HepG2 (cell line): ENCODE data around the gene OAS3. TPM values are rescaled to one million over a fixed set of nuclear protein-coding genes. Genes with fewer than 3 reads are reported as not detected.

Experiments
- ATAC-seq: fragments of 200-7000 bp; cut with Tn5 transposase; 3 replicates; pipeline ENCODE4 v1.9.1; 2020; ENCODE audit warnings: mild to moderate bottlenecking, moderate library complexity
- BruUV-seq: library from RNA; stranded (reverse); fragments of 400-500 nt; replicated peaks from 2 replicates; lab custom pipeline; 2021; lab: Mats Ljungman, UMichigan
- CTCF ChIA-PET: fragments of 300-600 bp; formaldehyde crosslinking; extraction: SDS; loops from one replicate; lab custom pipeline; 2021; ENCODE audit warnings: low total read pairs, inconsistent platforms, low intra/inter-chr PET ratio; lab: Yijun Ruan, JAX
- POLR2A ChIA-PET: fragments of 350-600 bp; sonication (Branson Sonifier 250); formaldehyde crosslinking; loops from one replicate; lab custom pipeline; 2020; ENCODE audit warnings: antibody characterized with exemption, inconsistent platforms; lab: Yijun Ruan, JAX
- DNase-seq: peaks from one replicate; pipeline ENCODE4 v3.0.0-alpha.2; 2015; ENCODE audit warnings: low spot score
- FAIRE-seq: peaks from 3 replicates; lab custom pipeline; 2011; peaks lifted over from hg19 to GRCh38; lab: Jason Lieb, UNC
- H2AFZ ChIP-seq: one replicate; pipeline ENCODE4 v1.6.1; 2011; ENCODE audit warnings: low read length, inconsistent platforms
- H3K27ac ChIP-seq: fragments of 300-600 bp; 3 replicates; pipeline ENCODE4 v1.8.0; 2011; ENCODE audit warnings: mixed run types, mild to moderate bottlenecking, mixed read lengths, low read length, inconsistent platforms; ENCODE audit not compliant: insufficient read depth; ENCODE audit errors: extremely low read length
- H3K27me3 ChIP-seq, 2 experiments: fragments of 200-600 bp in 1 of 2; 2 replicates in 1 of 2; 3 replicates in 1 of 2; pipeline versions ENCODE4 v1.6.0 to v1.8.0; 2011; ENCODE audit warnings: low read length in 2 of 2, mild to moderate bottlenecking in 2 of 2, moderate library complexity in 2 of 2, inconsistent platforms in 1 of 2; ENCODE audit not compliant: insufficient read depth in 2 of 2, control insufficient read depth in 1 of 2
- H3K36me3 ChIP-seq, 2 experiments: fragments of 200-600 bp in 1 of 2; replicated peaks in 1 of 2; 2 replicates in 1 of 2; 3 replicates in 1 of 2; pipeline versions ENCODE4 v1.5.1 to v1.8.0; 2011; ENCODE audit warnings: low read length in 2 of 2, inconsistent platforms in 1 of 2; ENCODE audit not compliant: insufficient read depth in 2 of 2, control insufficient read depth in 1 of 2
- H3K4me1 ChIP-seq: 2 replicates; pipeline ENCODE4 v1.5.1; 2012; ENCODE audit warnings: low read length, inconsistent platforms; ENCODE audit not compliant: insufficient read depth
- H3K4me2 ChIP-seq: 2 replicates; pipeline ENCODE4 v1.6.0; 2011; ENCODE audit warnings: low read depth, low read length, inconsistent platforms
- H3K4me3 ChIP-seq, 3 experiments: fragments of 200-600 bp in 1 of 3; sonication (generic), shearing (Covaris generic) in 1 of 3; replicated peaks in 1 of 3; 2 replicates each; pipeline ENCODE4 v1.5.1; 2011 to 2016; ENCODE audit warnings: low read length in 3 of 3, inconsistent platforms in 2 of 3, low read depth in 2 of 3, mild to moderate bottlenecking in 2 of 3, control low read depth in 1 of 3, mixed read lengths in 1 of 3; ENCODE audit not compliant: insufficient read depth in 1 of 3
- H3K79me2 ChIP-seq: one replicate; pipeline ENCODE4 v1.6.1; 2011; ENCODE audit warnings: low read length, inconsistent platforms; ENCODE audit not compliant: insufficient read depth
- H3K9ac ChIP-seq: 2 replicates; pipeline ENCODE4 v1.6.0; 2011; ENCODE audit warnings: mild to moderate bottlenecking, low read depth, low read length, inconsistent platforms; ENCODE audit not compliant: insufficient read depth
- H3K9me3 ChIP-seq: 2 replicates; pipeline ENCODE4 v1.5.1; 2012; ENCODE audit warnings: mild to moderate bottlenecking, low read length
- H4K20me1 ChIP-seq: 2 replicates; pipeline ENCODE4 v1.6.0; 2011; ENCODE audit warnings: inconsistent platforms, mild to moderate bottlenecking, low read length, moderate library complexity; ENCODE audit not compliant: insufficient read depth
- ETV5 ChIP-seq: IDR thresholded peaks from 2 replicates; pipeline ENCODE4 v1.6.1; 2018; ENCODE audit warnings: missing biosample characterization, missing genetic modification reagents, inconsistent platforms, borderline replicate concordance
- HES4 ChIP-seq: sonication (generic); formaldehyde crosslinking; IDR thresholded peaks from 2 replicates; pipeline ENCODE4 v1.9.0; 2021; ENCODE audit warnings: mild to moderate bottlenecking, missing genetic modification reagents, borderline replicate concordance
- TEF ChIP-seq: sonication (generic); formaldehyde crosslinking; IDR thresholded peaks from 2 replicates; pipeline ENCODE4 v1.5.0; 2020; ENCODE audit warnings: missing genetic modification reagents
- ZEB1 ChIP-seq: IDR thresholded peaks from 2 replicates; pipeline ENCODE4 v1.6.1; 2012; ENCODE audit warnings: mild to moderate bottlenecking, low read depth, inconsistent platforms; ENCODE audit not compliant: insufficient replicate concordance
- ZNF121 ChIP-seq: sonication (generic); formaldehyde crosslinking; IDR thresholded peaks from 2 replicates; pipeline ENCODE4 v1.5.0; 2020; ENCODE audit warnings: mild to moderate bottlenecking, missing genetic modification reagents
- ZNF142 ChIP-seq: sonication (generic); formaldehyde crosslinking; IDR thresholded peaks from 2 replicates; pipeline ENCODE4 v1.4.0; 2020; ENCODE audit warnings: missing genetic modification reagents
- ZNF18 ChIP-seq: sonication (generic); formaldehyde crosslinking; IDR thresholded peaks from 2 replicates; pipeline ENCODE4 v1.8.0; 2022; ENCODE audit warnings: mild to moderate bottlenecking, missing genetic modification reagents; ENCODE audit not compliant: insufficient replicate concordance
- ZNF180 ChIP-seq: sonication (generic); formaldehyde crosslinking; IDR thresholded peaks from 2 replicates; pipeline ENCODE4 v1.4.0; 2020; ENCODE audit warnings: low read depth, missing genetic modification reagents, borderline replicate concordance
- ZNF550 ChIP-seq: sonication (generic); formaldehyde crosslinking; IDR thresholded peaks from 2 replicates; pipeline ENCODE4 v1.4.0; 2020; ENCODE audit warnings: mild to moderate bottlenecking, missing genetic modification reagents, borderline replicate concordance
- ZNF616 ChIP-seq: sonication (generic); formaldehyde crosslinking; IDR thresholded peaks from 2 replicates; pipeline ENCODE4 v1.5.0; 2020; ENCODE audit warnings: low read depth, mild to moderate bottlenecking, missing genetic modification reagents
- ZSCAN22 ChIP-seq: sonication (generic); formaldehyde crosslinking; IDR thresholded peaks from 2 replicates; pipeline ENCODE4 v1.4.0; 2020; ENCODE audit warnings: mild to moderate bottlenecking, missing genetic modification reagents
- WGBS: methylation state at CpG from one replicate; pipeline ENCODE4 v1.1.6; 2017; ENCODE audit warnings: low lambda C conversion rate; 5-methylcytosine and 5-hydroxymethylcytosine counted together
- in situ Hi-C: cut with HindIII; loops from 2 replicates; pipeline ENCODE4 v1.10.0; 2017; ENCODE audit warnings: low pct_unique_long_range_greater_than_20kb; ENCODE audit not compliant: extremely low pct_ligation_motif_present
- intact Hi-C: fragments of 100-400 bp; cut with micrococcal nuclease; formaldehyde crosslinking; loops from one replicate; pipeline ENCODE4 v1.10.0; 2022; ENCODE audit not compliant: unreplicated experiment
- polyA plus RNA-seq, 8 experiments: library from polyadenylated mRNA; depleted of rRNA in 3 of 8; stranded (reverse) in 7 of 8; unstranded in 1 of 8; fragments of >200 nt; fragmentation: Illumina TruSeq in 4 of 8; extraction: Trizol in 4 of 8; gene quantifications; 2 replicates each; pipeline versions ENCODE4 v1.2.1 to v1.2.3, GENCODE V29; 2011 to 2016; ENCODE audit warnings: low read depth in 4 of 8, missing spikeins in 1 of 8, mixed read lengths in 1 of 8; ENCODE audit not compliant: insufficient read depth in 1 of 8
- total RNA-seq, 5 experiments: library from RNA; depleted of rRNA; stranded (reverse); fragments of >200 nt; fragmentation: Illumina TruSeq; extraction: Trizol; gene quantifications; 2 replicates each; pipeline ENCODE4 v1.2.3, GENCODE V29; 2016; ENCODE audit warnings: low read depth in 1 of 5
- TF ChIP-seq, protein P1 (sequence below): sonication (generic); formaldehyde crosslinking; IDR thresholded peaks from 2 replicates; pipeline ENCODE4 v1.9.0; 2021; ENCODE audit warnings: missing genetic modification reagents, borderline replicate concordance

OAS3 gene
- total and polyA plus RNA-seq, 2 of the 13 experiments (the other 11 are each of a cell fraction or from before 2014, with no cell fraction given), result 4.8 to 10.5 TPM

DNA sequence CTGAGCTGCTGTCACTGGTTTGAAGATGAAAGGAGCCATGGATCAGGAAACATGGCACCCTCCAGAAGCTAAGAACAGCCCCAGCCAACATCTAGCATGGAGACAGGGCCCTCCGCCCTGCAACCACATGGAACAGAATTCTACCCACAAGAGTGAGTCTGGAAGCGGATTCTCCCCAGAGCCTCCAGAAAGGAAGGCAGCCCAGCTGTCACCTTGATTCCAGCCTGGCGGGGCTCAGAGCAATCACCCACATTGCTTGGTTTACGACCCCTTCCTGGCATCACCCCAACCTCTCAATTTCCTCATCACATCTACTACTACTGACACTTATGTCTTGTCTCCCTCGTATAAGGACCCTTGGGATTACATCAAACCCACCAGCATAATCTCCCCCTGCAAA, 78.5 kb downstream of the OAS3 start:
- intact Hi-C loops, result no loop called here
- ATAC-seq, result no peak
- TF ChIP-seq ZNF142 (CRISPR knock-in tag), result no peak
- no peak for TF ChIP-seq ZSCAN22 (CRISPR knock-in tag)
- no peak for TF ChIP-seq ZNF616 (CRISPR knock-in tag)
- TF ChIP-seq ZNF550 (CRISPR knock-in tag), result no peak
- no peak for TF ChIP-seq ZNF180 (CRISPR knock-in tag)
- no peak for TF ChIP-seq ETV5 (CRISPR knock-in tag)
- TF ChIP-seq HES4 (CRISPR knock-in tag), result no peak
- no peak for TF ChIP-seq ZNF18 (CRISPR knock-in tag)
- TF ChIP-seq, protein P1, sequence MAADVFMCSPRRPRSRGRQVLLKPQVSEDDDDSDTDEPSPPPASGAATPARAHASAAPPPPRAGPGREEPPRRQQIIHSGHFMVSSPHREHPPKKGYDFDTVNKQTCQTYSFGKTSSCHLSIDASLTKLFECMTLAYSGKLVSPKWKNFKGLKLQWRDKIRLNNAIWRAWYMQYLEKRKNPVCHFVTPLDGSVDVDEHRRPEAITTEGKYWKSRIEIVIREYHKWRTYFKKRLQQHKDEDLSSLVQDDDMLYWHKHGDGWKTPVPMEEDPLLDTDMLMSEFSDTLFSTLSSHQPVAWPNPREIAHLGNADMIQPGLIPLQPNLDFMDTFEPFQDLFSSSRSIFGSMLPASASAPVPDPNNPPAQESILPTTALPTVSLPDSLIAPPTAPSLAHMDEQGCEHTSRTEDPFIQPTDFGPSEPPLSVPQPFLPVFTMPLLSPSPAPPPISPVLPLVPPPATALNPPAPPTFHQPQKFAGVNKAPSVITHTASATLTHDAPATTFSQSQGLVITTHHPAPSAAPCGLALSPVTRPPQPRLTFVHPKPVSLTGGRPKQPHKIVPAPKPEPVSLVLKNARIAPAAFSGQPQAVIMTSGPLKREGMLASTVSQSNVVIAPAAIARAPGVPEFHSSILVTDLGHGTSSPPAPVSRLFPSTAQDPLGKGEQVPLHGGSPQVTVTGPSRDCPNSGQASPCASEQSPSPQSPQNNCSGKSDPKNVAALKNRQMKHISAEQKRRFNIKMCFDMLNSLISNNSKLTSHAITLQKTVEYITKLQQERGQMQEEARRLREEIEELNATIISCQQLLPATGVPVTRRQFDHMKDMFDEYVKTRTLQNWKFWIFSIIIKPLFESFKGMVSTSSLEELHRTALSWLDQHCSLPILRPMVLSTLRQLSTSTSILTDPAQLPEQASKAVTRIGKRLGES (CRISPR knock-in tag), result no peak
- no peak for TF ChIP-seq ZNF121 (CRISPR knock-in tag)
- no peak for TF ChIP-seq TEF (CRISPR knock-in tag)
- no peak for TF ChIP-seq ZEB1

More for the DNA sequence above, 78.5 kb downstream of the OAS3 start:
- Histone ChIP-seq H3K79me2 (no peaks in the 10 kb centered on the region), H2AFZ (no peak overlapping the region), H3K4me1 (no peaks in the 10 kb centered on the region), H3K4me2 (no peak overlapping the region), H3K9me3 (no peaks in the 10 kb centered on the region), H3K4me3 (no peak overlapping the region), H3K36me3 (no peaks in the 10 kb centered on the region), H3K27me3 (peaks cover 0 to 15% of the 10 kb centered on the region in 2 experiments; a peak in 2 of 5 replicates), H4K20me1 (no peaks in the 10 kb centered on the region), H3K9ac (no peak overlapping the region), H3K27ac (no peak overlapping the region)
- ChIA-PET CTCF (no interaction called here), POLR2A (no interaction called here)
- FAIRE-seq, result no peak
- no peak for DNase-seq
- 19% methylated on average over 3 of the region's 5 CpGs for WGBS
- no TSS peak for BruUV-seq
- in situ Hi-C loops, result no loop called here
